GM10248 (cell line): ENCODE measurements around the gene PPP2R5D.

Source experiments
- CTCF ChIA-PET: fragments of 300-600 bp; sonication (Branson Sonifier 250); formaldehyde crosslinking; extraction: SDS; loops from one replicate; lab custom pipeline; 2021; ENCODE audit warnings: antibody characterized with exemption; lab: Yijun Ruan, JAX
- POLR2A ChIA-PET: fragments of 350-650 bp; sonication (Branson Sonifier 250); formaldehyde crosslinking; extraction: SDS; loops from one replicate; lab custom pipeline; 2020; ENCODE audit warnings: antibody characterized with exemption; lab: Yijun Ruan, JAX
- DNase-seq: peaks from one replicate; pipeline ENCODE4 v3.0.0; 2012; ENCODE audit errors: extremely low spot score
- CTCF ChIP-seq: IDR thresholded peaks from 2 replicates; pipeline ENCODE4 v1.5.1; 2012; ENCODE audit warnings: mild to moderate bottlenecking, low read depth; ENCODE audit errors: extremely low read depth, missing control alignments, control extremely low read depth

PPP2R5D gene

DNA sequence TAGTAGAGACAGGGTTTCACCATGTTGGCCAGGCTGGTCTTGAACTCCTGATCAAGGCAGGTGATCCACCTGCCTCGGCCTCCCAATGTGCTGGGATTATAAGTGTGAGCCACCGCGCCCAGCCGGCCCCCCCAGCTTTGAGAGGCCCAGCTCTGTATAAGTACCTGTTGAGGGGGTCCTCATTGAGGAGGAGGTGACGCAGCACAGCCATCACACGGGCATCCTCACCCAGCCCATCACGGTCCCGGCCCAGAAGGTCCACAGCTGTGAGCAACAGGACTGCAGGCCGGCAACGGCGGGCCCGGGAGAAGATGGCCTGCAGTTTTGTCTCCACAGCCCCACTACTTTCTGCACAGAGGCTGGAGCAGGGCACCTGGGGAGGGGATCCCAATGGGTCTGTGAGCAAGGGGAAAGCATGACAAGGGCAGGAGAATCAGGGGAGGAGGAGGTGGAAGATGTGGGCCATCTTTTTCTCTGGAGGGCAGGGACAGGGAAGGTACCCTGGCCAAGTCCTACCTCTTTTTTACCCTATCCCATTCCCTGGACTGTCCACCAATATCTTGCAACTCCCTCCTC is 16.2 kb upstream of the PPP2R5D start:
- ChIA-PET CTCF (interaction anchor here (2.0 kb wide), 1 partner anchor 11 kb away, joined by 4 read pairs; the partner anchor contains the start of gene PEX6), POLR2A (no interaction called here)
- DNase-seq, result no peak
- TF ChIP-seq CTCF, result no peak

DNA sequence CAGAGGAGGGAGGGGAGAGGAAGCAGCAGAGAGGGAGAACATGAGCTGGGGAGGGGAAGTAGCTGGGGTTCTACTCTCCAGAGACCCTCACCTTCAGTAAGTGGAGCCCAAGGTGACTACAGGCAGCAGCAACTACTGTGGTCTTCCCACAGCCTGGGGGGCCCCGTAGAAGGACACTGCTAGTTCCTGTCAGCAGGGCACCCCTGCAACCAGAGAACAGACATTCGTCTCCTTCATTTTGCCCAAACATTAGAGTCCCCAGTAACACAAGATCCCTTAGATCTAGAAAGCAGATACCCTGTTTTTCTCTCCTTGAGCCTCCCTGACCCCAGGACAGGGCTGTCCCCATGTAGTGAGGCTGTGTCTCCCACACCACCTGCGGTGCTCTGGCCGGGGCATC is 15.6 kb upstream of the PPP2R5D start:
- ChIA-PET POLR2A (no interaction called here), CTCF (no interaction called here)
- no peak for DNase-seq
- no peak for TF ChIP-seq CTCF

DNA sequence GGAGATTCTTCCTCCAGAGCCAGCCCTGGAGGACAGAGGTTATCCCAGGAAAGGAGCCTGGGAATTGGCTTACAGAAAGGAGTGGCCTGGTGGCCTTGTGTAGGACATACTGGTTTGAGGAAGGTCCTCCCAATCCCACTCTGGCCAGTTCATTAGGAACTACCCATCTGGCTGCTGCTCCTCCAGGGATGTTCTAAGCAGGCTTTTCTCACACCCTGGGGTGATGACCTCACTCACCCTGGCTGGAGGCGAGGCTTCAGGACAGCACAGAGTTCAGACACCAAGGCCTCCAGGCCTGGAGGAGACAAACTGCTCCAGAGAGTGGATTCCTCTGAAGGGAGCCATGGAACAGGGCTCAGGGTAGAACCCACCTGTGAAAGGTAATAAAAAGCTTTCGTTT is 14.9 kb upstream of the PPP2R5D start:
- POLR2A ChIA-PET, result interaction anchor here (0.6 to 0.9 kb wide), 2 partner anchors 13 to 15 kb away, joined by 3 read pairs; partner anchors contain the start of gene PPP2R5D
- TF ChIP-seq CTCF, result no peak
- CTCF ChIA-PET, result interaction anchor here (1.9 kb wide), 1 partner anchor 173 kb away, joined by 4 read pairs; no protein-coding TSS in a partner anchor
- DNase-seq, result no peak

DNA sequence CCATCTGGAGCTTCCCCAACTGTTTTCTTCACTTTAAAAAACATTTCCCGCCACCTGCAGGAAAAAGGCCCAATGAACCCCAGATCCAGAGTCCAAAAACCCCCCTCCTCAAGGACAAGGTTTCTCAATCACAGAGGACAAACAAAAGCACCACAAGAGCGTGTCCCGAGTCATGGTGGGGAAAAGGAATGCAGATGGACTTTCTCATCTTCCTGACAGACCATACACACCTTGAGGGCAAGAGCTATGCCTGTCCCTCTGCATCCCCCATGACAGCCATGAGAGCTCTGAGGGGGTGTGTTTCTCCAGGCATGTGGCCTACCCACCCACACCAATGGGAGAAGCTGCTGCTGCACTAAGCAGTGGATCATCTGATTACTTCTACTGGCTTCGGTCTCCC is 14.4 kb upstream of the PPP2R5D start:
- CTCF ChIA-PET, result interaction anchor here (1.8 to 1.9 kb wide), 2 partner anchors 10 to 173 kb away, joined by 4 read pairs; no protein-coding TSS in a partner anchor
- DNase-seq, result no peak
- POLR2A ChIA-PET, result interaction anchor here (0.9 kb wide), 1 partner anchor 14 kb away, joined by 3 read pairs; the partner anchor contains the start of gene PPP2R5D
- TF ChIP-seq CTCF, result no peak

GRCh38 chr6:42970871-42971612 is 13.3 kb upstream of the PPP2R5D start:
- CTCF ChIA-PET, result interaction anchor here (1.0 to 3.3 kb wide), 5 partner anchors 7 to 173 kb away, joined by 3 to 14 read pairs (median 4); no protein-coding TSS in a partner anchor
- POLR2A ChIA-PET, result no interaction called here
- no peak for TF ChIP-seq CTCF
- no peak for DNase-seq

- TF ChIP-seq CTCF, result no peak
- no peak for DNase-seq
- ChIA-PET POLR2A (no interaction called here), CTCF (interaction anchor here (0.7 to 3.3 kb wide), 5 partner anchors 8 to 245 kb away, joined by 3 to 14 read pairs (median 3); no protein-coding TSS in a partner anchor)
Observed at GRCh38 chr6:42971746-42972327, 12.5 kb upstream of the PPP2R5D start.
